IPS-NIHi7 (cell line): ENCODE measurements around the gene SEMA6C.
A peak's percentile ranks its signal among the peaks of the same experiment; 100 is the strongest.
"Not testable (repeated sequence)": the region's sequence is repeated elsewhere in the genome, so short reads cannot be mapped to it uniquely, and the experiment has no call there.

Source experiments
- DNase-seq: peaks from one replicate; pipeline ENCODE4 v3.0.0; 2012; ENCODE audit warnings: mixed read lengths; ENCODE audit errors: extremely low spot score

The SEMA6C gene

DNA sequence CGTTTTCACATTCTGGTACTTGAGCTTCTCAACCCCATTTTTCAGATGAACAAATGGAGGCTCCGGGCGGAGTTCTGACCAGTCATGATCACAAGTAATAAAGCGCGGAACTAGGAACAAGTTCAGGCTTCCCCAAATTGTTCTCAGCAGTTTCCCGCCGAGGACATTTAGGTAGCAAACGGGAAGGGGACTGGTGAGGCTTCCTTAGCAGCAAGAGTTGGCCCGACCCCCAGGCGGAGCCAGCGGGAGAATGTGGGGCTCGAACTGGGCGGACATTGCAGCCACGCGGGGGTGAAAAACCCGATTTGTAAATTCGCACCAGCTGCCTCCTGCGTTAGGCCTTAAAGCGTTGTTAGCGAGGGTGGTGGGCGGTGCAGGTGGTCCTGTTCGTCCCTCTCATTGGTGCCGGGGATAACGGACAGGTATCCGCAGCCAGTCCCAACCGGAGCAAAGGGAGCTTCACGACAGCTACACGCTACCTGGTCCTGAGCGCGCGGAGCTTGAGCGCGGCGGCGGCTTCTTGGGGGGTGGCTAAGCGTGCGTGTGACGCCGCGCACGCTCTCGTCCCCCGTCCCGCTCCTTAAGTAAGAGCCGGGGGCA is 15.3 kb downstream of the SEMA6C start:
- peak; percentile 97 for DNase-seq

- no peak for DNase-seq
Observed at GRCh38 chr1:151128800-151129199, 17.6 kb downstream of the SEMA6C start.

GRCh38 chr1:151124763-151125403 is 21.5 kb downstream of the SEMA6C start:
- DNase-seq = no peak

DNA sequence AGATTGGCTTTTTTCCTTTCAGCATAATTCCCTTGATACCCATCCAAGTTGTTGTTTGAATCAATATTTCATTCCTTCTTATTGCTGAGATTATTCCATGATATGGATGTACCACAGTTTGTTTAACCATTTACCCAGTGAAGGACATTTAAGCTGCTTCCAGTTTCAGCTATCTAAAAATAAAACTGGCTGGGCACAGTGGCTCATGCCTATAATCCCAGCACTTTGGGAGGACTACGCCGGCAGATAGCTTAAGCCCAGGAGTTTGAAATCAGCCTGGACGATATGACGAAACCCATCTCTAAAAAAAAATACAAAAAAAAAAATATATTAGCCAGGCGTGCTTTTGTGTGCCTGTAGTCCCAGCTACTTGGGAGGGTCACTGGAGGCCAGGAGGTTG is 32.6 kb downstream of the SEMA6C start:
- no peak for DNase-seq

DNA sequence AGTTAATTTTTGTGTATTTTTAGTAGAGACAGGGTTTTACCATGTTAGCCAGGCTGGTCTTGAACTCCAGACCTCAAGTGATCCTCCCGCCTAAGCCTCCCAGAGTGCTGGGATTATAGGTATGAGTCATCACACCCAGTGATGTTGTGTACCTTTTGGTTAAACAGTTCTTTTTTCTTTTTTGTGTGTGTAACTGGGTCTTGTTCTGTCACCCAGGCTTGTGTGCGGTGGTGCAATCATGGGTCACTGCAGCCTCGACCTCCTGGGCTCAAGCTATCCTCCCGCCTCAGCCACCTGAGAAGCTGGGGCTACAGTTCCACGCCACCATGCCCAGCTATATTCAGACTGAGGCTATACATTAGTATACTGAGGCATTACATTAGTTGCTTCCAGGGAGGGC is 38.1 kb downstream of the SEMA6C start:
- DNase-seq = no peak

GRCh38 chr1:151106894-151107293 is 39.5 kb downstream of the SEMA6C start:
- DNase-seq = no peak

- DNase-seq = no peak
Observed at GRCh38 chr1:151104630-151105029, 41.8 kb downstream of the SEMA6C start.

DNA sequence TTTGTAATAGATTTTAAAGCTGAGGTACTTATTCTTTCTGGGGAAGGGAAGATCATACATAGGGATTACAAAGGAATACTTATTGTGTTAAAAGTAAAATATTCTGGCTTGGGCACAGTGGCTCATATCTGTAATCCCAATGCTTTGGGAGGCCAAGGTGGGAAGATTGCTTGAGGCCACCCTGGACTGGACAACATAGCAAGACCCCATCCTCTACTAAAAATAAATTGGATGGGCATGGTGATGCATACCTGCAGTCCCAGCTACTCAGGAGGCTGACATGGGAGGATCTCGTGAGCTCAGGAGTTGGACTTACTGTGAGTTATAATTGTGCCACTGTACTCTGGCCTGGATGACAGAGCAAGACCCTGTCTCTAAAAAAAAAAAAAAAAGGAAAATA is 48.3 kb downstream of the SEMA6C start:
- no peak for DNase-seq

- DNase-seq = not testable (repeated sequence)
Observed at GRCh38 chr1:151097426-151097825, 49.0 kb downstream of the SEMA6C start.

GRCh38 chr1:151085953-151086559 is 60.4 kb downstream of the SEMA6C start:
- no peak for DNase-seq
